Naive thymus-derived CD4-positive, alpha-beta T cell (primary cell): ENCODE measurements around the gene EXO1. TPM values are rescaled to one million over a fixed set of nuclear protein-coding genes. Genes with fewer than 3 reads are reported as not detected.

ENCODE experiments used
- ATAC-seq: fragments of 150-1000 bp; cut with Tn5 transposase; 2 replicates; pipeline ENCODE4 v1.10.0; 2021; ENCODE audit warnings: mild to moderate bottlenecking, moderate library complexity
- CTCF ChIA-PET: fragments of 350-600 bp; sonication (Branson Sonifier 250); formaldehyde crosslinking; loops from one replicate; lab custom pipeline; 2021; ENCODE audit warnings: antibody characterized with exemption; lab: Charles Lee
- POLR2A ChIA-PET: fragments of 350-600 bp; sonication (Branson Sonifier 250); formaldehyde crosslinking; loops from one replicate; lab custom pipeline; 2021; ENCODE audit warnings: antibody characterized with exemption, inconsistent platforms; lab: Charles Lee
- DNase-seq, 9 donors: peaks; one replicate each; pipeline versions ENCODE4 v3.0.0 to v3.0.0-alpha.2; 2020 to 2022; ENCODE audit warnings: mixed read lengths in 1 of 9
- H3K27ac ChIP-seq: one replicate; pipeline ENCODE4 v1.7.0; 2013; ENCODE audit warnings: mild to moderate bottlenecking, low read depth, low read length, moderate library complexity
- H3K27me3 ChIP-seq, 2 donors: one replicate each; pipeline ENCODE4 v1.7.0; 2013; ENCODE audit warnings: low read length in 2 of 2, mild to moderate bottlenecking in 2 of 2, moderate library complexity in 2 of 2; ENCODE audit not compliant: control insufficient read depth in 2 of 2, insufficient read depth in 2 of 2
- H3K36me3 ChIP-seq, 3 experiments: 1 replicate in 2 of 3; 2 replicates in 1 of 3; pipeline ENCODE4 v1.7.0; 2013; ENCODE audit warnings: low read length in 3 of 3, mild to moderate bottlenecking in 3 of 3, moderate library complexity in 1 of 3; ENCODE audit not compliant: insufficient read depth in 3 of 3, control insufficient read depth in 2 of 3
- H3K4me1 ChIP-seq, 2 donors: one replicate each; pipeline ENCODE4 v1.7.0; 2013; ENCODE audit warnings: low read length in 2 of 2, mild to moderate bottlenecking in 2 of 2, moderate library complexity in 1 of 2; ENCODE audit not compliant: control insufficient read depth in 2 of 2, insufficient read depth in 2 of 2
- H3K4me3 ChIP-seq: 2 replicates; pipeline ENCODE4 v1.7.0; 2013; ENCODE audit warnings: mild to moderate bottlenecking, low read length
- H3K9me3 ChIP-seq, 3 experiments: 1 replicate in 2 of 3; 2 replicates in 1 of 3; pipeline ENCODE4 v1.7.0; 2013; ENCODE audit warnings: low read length in 3 of 3; ENCODE audit not compliant: control insufficient read depth in 2 of 3
- H3K27ac Mint-ChIP-seq, 9 donors: one replicate each; pipeline ENCODE4 v1.8.0; 2020 to 2022; ENCODE audit warnings: mixed read lengths in 9 of 9, mild to moderate bottlenecking in 8 of 9, moderate library complexity in 5 of 9, inconsistent platforms in 2 of 9
- H3K27me3 Mint-ChIP-seq, 5 donors: one replicate each; pipeline ENCODE4 v1.8.0; 2021 to 2022; ENCODE audit warnings: mixed read lengths in 5 of 5, mild to moderate bottlenecking in 1 of 5
- H3K36me3 Mint-ChIP-seq, 5 donors: one replicate each; pipeline ENCODE4 v1.8.0; 2020 to 2022; ENCODE audit warnings: mixed read lengths in 5 of 5, mild to moderate bottlenecking in 3 of 5, inconsistent platforms in 1 of 5
- H3K4me1 Mint-ChIP-seq, 7 donors: one replicate each; pipeline ENCODE4 v1.8.0; 2020 to 2022; ENCODE audit warnings: mixed read lengths in 7 of 7, mild to moderate bottlenecking in 3 of 7, inconsistent platforms in 1 of 7
- H3K4me3 Mint-ChIP-seq, 10 donors: one replicate each; pipeline ENCODE4 v1.8.0; 2020 to 2022; ENCODE audit warnings: mild to moderate bottlenecking in 10 of 10, mixed read lengths in 10 of 10, moderate library complexity in 6 of 10, inconsistent platforms in 2 of 10
- H3K9me3 Mint-ChIP-seq, 11 donors: one replicate each; pipeline ENCODE4 v1.8.0; 2020 to 2022; ENCODE audit warnings: mixed read lengths in 11 of 11, mild to moderate bottlenecking in 4 of 11, inconsistent platforms in 1 of 11, moderate library complexity in 1 of 11
- intact Hi-C, 2 donors: fragments of 100-400 bp; cut with micrococcal nuclease; formaldehyde crosslinking; loops; one replicate each; pipeline ENCODE4 v1.15.1; 2023
- polyA plus RNA-seq, 2 donors: library from polyadenylated mRNA; unstranded; fragments of 300-500 nt; fragmentation: Illumina TruSeq; gene quantifications; one replicate each; pipeline ENCODE4 v1.2.3, GENCODE V29; 2021
- total RNA-seq, 6 experiments: library from RNA in 5 of 6; stranded (reverse) in 5 of 6; gene quantifications; 1 replicate in 5 of 6; 2 replicates in 1 of 6; pipeline ENCODE4 v1.2.3 and lab custom pipeline; 2021 to 2026

Gene EXO1
- total and polyA plus RNA-seq, 7 experiments from 2014 or later = 0.11 to 29.8 (median 1.0) TPM; not detected in 2

DNA sequence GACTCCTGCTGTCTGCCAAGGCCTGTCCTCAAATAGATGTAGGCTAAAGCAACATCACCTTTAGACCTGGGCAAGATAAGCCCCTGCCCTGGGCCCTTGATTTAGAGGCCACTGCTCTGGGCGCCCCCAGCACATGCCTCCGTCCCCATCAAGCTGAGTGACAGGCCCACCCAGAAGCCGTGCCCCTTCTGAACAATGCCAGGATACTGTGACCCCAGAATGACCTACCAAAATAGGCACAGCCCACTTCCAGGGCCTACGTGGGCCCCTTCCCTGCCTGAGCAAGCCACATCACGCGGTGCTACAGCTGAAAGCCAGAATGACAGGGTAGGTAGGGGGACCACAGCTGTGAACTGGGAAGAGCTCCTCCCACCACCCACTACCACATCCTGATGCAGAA is 84.8 kb downstream of the EXO1 start:
- H3K36me3 ChIP-seq = no peaks in the 10 kb centered on the region
- Mint-ChIP-seq H3K4me3 (no peak overlapping the region), H3K36me3 (no peaks in the 10 kb centered on the region), H3K27me3 (peaks cover 0 to 19% (median 9%) of the 10 kb centered on the region in 5 donors), H3K4me1 (no peaks in the 10 kb centered on the region), H3K9me3 (no peaks in the 10 kb centered on the region), H3K27ac (no peak overlapping the region)
- no peaks in the 10 kb centered on the region for H3K27me3 ChIP-seq
- H3K27ac ChIP-seq = no peak overlapping the region
- no peaks in the 10 kb centered on the region for H3K9me3 ChIP-seq
- POLR2A ChIA-PET = no interaction called here
- ATAC-seq (no peak), DNase-seq (no peak)
- CTCF ChIA-PET = no interaction called here
- H3K4me3 ChIP-seq = no peak overlapping the region
- intact Hi-C loops = no loop called here
- H3K4me1 ChIP-seq = no peaks in the 10 kb centered on the region

DNA sequence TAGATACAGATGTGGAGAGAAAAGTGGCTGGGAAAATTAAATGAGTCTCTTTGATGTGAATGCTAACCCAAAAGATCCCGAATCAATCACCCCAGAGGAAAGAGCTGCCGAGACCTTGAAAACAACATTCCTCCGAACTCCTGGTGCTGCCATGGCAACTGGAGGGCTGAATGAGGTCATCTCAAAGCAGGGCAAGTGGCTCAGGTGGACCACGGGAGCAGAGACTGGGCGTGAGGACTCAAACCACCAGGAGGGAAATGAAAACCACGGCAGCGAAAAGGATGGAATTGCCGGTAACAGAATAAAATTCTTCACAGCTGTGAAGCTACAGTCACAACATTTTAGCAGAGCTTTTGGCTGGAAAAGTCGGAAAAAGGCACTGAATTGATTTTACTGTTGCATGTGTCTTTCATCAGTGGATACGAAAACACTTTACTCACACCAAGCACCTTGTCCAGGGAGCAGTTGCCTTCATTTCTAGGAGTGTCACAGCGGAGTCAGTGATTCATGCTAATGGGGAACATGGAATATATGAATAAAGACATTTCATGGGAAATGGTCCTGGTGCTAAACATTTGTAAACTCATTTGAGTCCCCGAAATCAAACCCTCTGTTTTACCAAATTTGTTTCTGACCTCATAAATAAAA is 86.3 kb downstream of the EXO1 start:
- Mint-ChIP-seq H3K36me3 (no peaks in the 10 kb centered on the region), H3K27me3 (peaks cover 0 to 21% (median 9%) of the 10 kb centered on the region in 5 donors), H3K9me3 (peaks cover 0 to 12% (median 0%) of the 10 kb centered on the region in 11 donors), H3K4me3 (no peak overlapping the region), H3K27ac (no peak overlapping the region), H3K4me1 (no peaks in the 10 kb centered on the region)
- Histone ChIP-seq H3K27me3 (no peaks in the 10 kb centered on the region), H3K36me3 (no peaks in the 10 kb centered on the region), H3K4me3 (no peak overlapping the region), H3K4me1 (no peaks in the 10 kb centered on the region), H3K27ac (no peak overlapping the region), H3K9me3 (no peaks in the 10 kb centered on the region)
- ATAC-seq (no peak), DNase-seq (no peak)
- POLR2A ChIA-PET = no interaction called here
- CTCF ChIA-PET = no interaction called here
- intact Hi-C loops = no loop called here

DNA sequence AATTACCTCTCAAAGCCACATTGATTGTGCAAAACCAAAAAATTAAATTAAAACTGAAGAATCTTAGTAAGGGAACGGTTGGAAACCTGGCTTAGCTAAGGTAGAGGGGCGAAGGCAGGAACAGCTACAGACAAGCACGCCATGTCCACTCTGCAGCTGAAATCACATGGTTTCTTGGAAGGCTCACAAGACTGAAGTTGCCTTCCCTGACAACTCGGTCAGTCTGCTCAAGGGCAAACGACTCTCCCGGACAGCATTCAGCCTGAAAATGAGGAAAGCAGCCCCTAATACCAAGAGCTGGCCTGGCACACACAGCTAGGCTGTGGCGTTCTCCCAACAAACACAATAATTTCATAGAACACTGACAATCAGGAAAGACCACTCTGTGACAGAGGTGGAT is 86.9 kb downstream of the EXO1 start:
- DNase-seq (no peak), ATAC-seq (no peak)
- no peak overlapping the region for H3K4me3 Mint-ChIP-seq
- no peaks in the 10 kb centered on the region for H3K27me3 ChIP-seq
- peak overlapping the region in 1 of 9 donors; percentile 31 for H3K27ac Mint-ChIP-seq
- intact Hi-C loops = no loop called here
- ChIA-PET CTCF (no interaction called here), POLR2A (no interaction called here)
- peaks cover 0 to 16% (median under 1%) of the 10 kb centered on the region in 11 donors for H3K9me3 Mint-ChIP-seq
- no peaks in the 10 kb centered on the region for H3K36me3 Mint-ChIP-seq
- H3K27ac ChIP-seq = no peak overlapping the region
- H3K27me3 Mint-ChIP-seq = peaks cover 0 to 20% (median 9%) of the 10 kb centered on the region in 5 donors
- H3K36me3 ChIP-seq = no peaks in the 10 kb centered on the region
- H3K4me1 Mint-ChIP-seq = no peaks in the 10 kb centered on the region
- H3K4me1 ChIP-seq = no peaks in the 10 kb centered on the region
- no peak overlapping the region for H3K4me3 ChIP-seq
- H3K9me3 ChIP-seq = no peaks in the 10 kb centered on the region

Other genes starting within 250 kb of the EXO1 start
- 10 to 100 TPM; 11.4 to 18.3 (median 14.0) TPM for gene CHML, start 207.8 kb upstream of the EXO1 start, total RNA-seq
- 1 to 10 TPM; 6.6 to 6.8 TPM for gene CHML, start 207.8 kb upstream of the EXO1 start, polyA plus RNA-seq
- gene OPN3, start 207.8 kb upstream of the EXO1 start, total RNA-seq = 10 to 100 TPM in 3 of 5 experiments, 1 to 10 TPM in 2; 3.6 to 11.5 (median 10.4) TPM
- 10 to 100 TPM; 25.0 to 32.7 TPM for gene OPN3, start 207.8 kb upstream of the EXO1 start, polyA plus RNA-seq
- under 1 TPM; 0.24 to 0.66 (median 0.49) TPM for gene WDR64, start 195.9 kb upstream of the EXO1 start, total RNA-seq
- under 1 TPM; 0.22 to 0.29 TPM for gene WDR64, start 195.9 kb upstream of the EXO1 start, polyA plus RNA-seq
- gene BECN2, start 109.6 kb downstream of the EXO1 start, total RNA-seq = not detected
- gene BECN2, start 109.6 kb downstream of the EXO1 start, polyA plus RNA-seq = not detected
- not detected for gene MAP1LC3C, start 150.9 kb downstream of the EXO1 start, total RNA-seq
- not detected for gene MAP1LC3C, start 150.9 kb downstream of the EXO1 start, polyA plus RNA-seq